D721Med (cell line): ENCODE measurements around the gene LYRM4.
A peak's percentile ranks its signal among the peaks of the same experiment; 100 is the strongest.

ENCODE experiments used
- DNase-seq: peaks from one replicate; pipeline ENCODE4 v3.0.0; 2011; ENCODE audit warnings: low spot score; ENCODE audit not compliant: insufficient read length
- FAIRE-seq: peaks from 2 replicates; lab custom pipeline; 2011; peaks lifted over from hg19 to GRCh38; lab: Jason Lieb, UNC
- TF ChIP-seq, protein P1 (sequence below): IDR thresholded peaks from 2 replicates; pipeline ENCODE4 v1.5.1; 2012; ENCODE audit warnings: mild to moderate bottlenecking, control low read depth; ENCODE audit not compliant: insufficient read depth; ENCODE audit errors: missing control alignments

LYRM4 gene

DNA sequence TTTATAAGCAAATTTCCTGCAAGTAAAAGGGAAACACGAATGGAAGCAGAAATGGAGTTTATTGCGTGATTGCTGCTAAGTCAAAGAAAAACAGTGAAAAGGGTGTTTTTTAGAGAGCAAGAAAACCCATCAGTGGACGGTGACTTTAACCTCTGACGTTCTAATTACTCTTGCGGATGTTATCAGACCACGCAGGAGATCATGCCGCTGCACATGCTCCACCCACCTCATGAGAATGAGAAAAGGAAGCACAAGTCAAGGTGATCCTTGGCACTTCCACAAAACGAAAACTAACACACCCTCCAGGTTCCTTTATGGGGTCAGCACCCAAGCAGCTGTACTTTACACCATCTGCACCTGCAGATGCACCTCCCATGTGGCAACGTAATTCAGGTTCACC is 45.0 kb downstream of the LYRM4 start:
- TF ChIP-seq, protein P1, sequence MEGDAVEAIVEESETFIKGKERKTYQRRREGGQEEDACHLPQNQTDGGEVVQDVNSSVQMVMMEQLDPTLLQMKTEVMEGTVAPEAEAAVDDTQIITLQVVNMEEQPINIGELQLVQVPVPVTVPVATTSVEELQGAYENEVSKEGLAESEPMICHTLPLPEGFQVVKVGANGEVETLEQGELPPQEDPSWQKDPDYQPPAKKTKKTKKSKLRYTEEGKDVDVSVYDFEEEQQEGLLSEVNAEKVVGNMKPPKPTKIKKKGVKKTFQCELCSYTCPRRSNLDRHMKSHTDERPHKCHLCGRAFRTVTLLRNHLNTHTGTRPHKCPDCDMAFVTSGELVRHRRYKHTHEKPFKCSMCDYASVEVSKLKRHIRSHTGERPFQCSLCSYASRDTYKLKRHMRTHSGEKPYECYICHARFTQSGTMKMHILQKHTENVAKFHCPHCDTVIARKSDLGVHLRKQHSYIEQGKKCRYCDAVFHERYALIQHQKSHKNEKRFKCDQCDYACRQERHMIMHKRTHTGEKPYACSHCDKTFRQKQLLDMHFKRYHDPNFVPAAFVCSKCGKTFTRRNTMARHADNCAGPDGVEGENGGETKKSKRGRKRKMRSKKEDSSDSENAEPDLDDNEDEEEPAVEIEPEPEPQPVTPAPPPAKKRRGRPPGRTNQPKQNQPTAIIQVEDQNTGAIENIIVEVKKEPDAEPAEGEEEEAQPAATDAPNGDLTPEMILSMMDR, result no peak
- FAIRE-seq (no peak), DNase-seq (no peak)

- DNase-seq, result no peak
- peak; percentile 64 for FAIRE-seq
- TF ChIP-seq, protein P1, result no peak
Measured at GRCh38 chr6:5215159-5215558, 45.6 kb downstream of the LYRM4 start.

DNA sequence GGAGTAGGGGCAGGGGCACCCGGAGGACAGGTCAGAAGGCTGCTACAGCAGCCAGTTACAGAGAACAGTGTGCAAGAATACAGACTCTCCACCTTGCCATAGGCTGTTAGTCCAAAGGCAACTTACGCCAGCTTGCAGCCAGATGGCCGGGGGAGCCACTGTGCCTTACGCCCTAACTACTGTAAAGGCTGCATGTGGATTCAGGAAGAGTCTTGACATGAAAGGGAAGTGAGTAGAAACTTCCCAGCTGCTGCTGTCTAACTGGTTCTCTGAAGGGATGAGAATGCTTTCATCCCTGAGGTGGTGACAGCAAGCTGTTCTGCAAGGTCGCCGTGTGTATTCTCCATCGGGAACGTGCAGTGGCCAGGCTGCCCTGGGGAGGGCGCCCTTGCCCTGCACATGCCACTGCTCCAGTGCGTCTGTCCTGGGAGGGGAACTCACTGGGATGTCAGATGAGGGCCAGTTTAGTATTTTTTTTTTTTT is 46.1 kb downstream of the LYRM4 start:
- TF ChIP-seq, protein P1, result peak; percentile 71
- no peak for FAIRE-seq
- no peak for DNase-seq

- DNase-seq (no peak), FAIRE-seq (no peak)
- TF ChIP-seq, protein P1, result no peak
Measured at GRCh38 chr6:5213836-5214235, 46.9 kb downstream of the LYRM4 start.

DNA sequence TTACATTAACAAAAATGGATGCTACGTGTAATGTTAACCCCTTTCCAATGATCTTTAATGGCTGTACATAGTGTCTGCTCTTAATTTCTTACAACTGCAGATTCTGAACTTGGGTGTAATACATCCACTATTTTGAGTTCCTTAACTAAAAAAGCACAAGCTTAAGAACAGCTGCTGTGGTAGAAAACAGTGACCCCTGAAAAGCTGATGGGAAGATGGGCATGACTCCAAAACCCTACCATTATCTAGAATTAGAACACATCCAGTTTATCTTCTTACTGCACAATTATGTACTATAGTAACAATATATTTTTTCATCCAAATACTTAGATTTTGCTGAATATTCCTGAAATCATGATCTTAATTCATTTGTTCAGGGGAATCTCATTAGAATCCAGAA is 49.3 kb downstream of the LYRM4 start:
- FAIRE-seq (no peak), DNase-seq (no peak)
- TF ChIP-seq, protein P1, result no peak

GRCh38 chr6:5208471-5208971 is 52.2 kb downstream of the LYRM4 start:
- no peak for FAIRE-seq
- DNase-seq, result no peak
- TF ChIP-seq, protein P1, result no peak

GRCh38 chr6:5208057-5208456 is 52.7 kb downstream of the LYRM4 start:
- FAIRE-seq, result no peak

More at GRCh38 chr6:5208057-5208456, 52.7 kb downstream of the LYRM4 start:
- TF ChIP-seq, protein P1, result no peak
- DNase-seq, result no peak
